RWPE2 (cell line): Measurements from ENCODE around the gene TSPAN17.

Experiments used
- ATAC-seq: fragments of 200-7000 bp; cut with Tn5 transposase; 3 replicates; pipeline ENCODE4 v1.9.1; 2021; ENCODE audit warnings: low read depth
- DNase-seq: peaks from one replicate; pipeline ENCODE4 v3.0.0-alpha.2; 2020; ENCODE audit warnings: low spot score
- H3K27ac ChIP-seq: fragments of 450-650 bp; 2 replicates; pipeline ENCODE4 v1.5.1; 2017; ENCODE audit warnings: mild to moderate bottlenecking; ENCODE audit not compliant: poor library complexity, severe bottlenecking
- H3K27me3 ChIP-seq: fragments of 250-450 bp; sonication (Bioruptor Pico); 2 replicates; pipeline ENCODE4 v1.5.1; 2021; ENCODE audit warnings: mild to moderate bottlenecking, moderate library complexity; ENCODE audit not compliant: insufficient read depth, poor library complexity, severe bottlenecking
- H3K36me3 ChIP-seq: fragments of 250-450 bp; sonication (Bioruptor Pico); 2 replicates; pipeline ENCODE4 v1.5.1; 2020; ENCODE audit warnings: low read depth, mild to moderate bottlenecking, moderate library complexity
- H3K4me1 ChIP-seq: fragments of 250-450 bp; sonication (Bioruptor Pico); 2 replicates; pipeline ENCODE4 v1.5.1; 2021; ENCODE audit warnings: mild to moderate bottlenecking, moderate library complexity; ENCODE audit not compliant: insufficient read depth, poor library complexity, severe bottlenecking
- H3K4me3 ChIP-seq: fragments of 250-450 bp; sonication (Bioruptor Pico); 2 replicates; pipeline ENCODE4 v1.5.1; 2021; ENCODE audit warnings: mild to moderate bottlenecking, moderate library complexity; ENCODE audit not compliant: severe bottlenecking
- H3K9me3 ChIP-seq: fragments of 250-450 bp; sonication (Bioruptor Pico); 2 replicates; pipeline ENCODE4 v1.5.1; 2021; ENCODE audit warnings: mild to moderate bottlenecking, moderate library complexity; ENCODE audit not compliant: severe bottlenecking
- TF ChIP-seq, protein P1 (sequence below): fragments of 450-650 bp; IDR thresholded peaks from one replicate; pipeline ENCODE4 v1.5.1; 2017; ENCODE audit warnings: mild to moderate bottlenecking, moderate library complexity; ENCODE audit not compliant: poor library complexity, severe bottlenecking

Gene TSPAN17

DNA sequence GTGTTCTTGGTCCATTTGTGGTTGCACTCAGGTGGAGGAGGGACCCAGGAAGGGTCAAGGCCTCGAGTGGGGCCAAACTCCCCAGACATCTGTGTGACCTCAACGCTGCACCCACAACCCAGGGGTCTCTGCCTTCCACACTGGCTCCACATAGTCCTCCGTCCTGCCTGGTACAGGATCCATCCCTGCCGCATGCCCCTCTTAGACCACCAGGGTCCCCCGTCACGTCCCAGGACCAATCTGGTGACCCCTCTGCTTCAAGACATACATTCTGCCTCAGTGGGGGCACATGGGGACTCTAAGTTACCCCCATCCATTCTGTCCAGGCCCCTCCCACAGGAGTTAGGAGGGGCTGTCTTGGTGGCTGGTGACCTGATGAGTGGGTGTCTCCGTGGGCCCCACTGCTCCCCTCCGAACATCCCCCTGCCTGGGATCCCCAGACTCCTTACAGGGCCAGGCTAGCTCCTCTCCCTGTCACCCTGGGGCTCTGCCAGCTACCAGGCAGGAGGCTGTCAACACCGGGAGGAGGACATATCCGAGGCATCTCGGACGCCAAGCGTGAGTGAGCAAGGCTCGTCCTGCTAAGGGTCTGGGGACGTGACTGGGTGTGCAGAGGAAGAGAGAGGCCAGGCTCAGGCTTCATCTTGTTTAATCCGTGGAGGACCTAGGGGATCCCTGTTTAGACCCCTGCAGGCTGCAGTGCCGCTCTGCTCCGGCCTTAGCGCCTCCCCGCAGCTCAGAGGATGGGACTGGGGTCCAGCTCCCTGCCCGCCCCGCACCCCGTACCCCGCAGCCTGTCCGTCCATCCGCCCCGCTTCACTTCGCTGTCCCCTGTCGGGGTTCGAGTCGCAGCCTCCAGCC is 32.3 kb downstream of the TSPAN17 start:
- no peaks in the 10 kb centered on the region for H3K9me3 ChIP-seq
- TF ChIP-seq, protein P1, sequence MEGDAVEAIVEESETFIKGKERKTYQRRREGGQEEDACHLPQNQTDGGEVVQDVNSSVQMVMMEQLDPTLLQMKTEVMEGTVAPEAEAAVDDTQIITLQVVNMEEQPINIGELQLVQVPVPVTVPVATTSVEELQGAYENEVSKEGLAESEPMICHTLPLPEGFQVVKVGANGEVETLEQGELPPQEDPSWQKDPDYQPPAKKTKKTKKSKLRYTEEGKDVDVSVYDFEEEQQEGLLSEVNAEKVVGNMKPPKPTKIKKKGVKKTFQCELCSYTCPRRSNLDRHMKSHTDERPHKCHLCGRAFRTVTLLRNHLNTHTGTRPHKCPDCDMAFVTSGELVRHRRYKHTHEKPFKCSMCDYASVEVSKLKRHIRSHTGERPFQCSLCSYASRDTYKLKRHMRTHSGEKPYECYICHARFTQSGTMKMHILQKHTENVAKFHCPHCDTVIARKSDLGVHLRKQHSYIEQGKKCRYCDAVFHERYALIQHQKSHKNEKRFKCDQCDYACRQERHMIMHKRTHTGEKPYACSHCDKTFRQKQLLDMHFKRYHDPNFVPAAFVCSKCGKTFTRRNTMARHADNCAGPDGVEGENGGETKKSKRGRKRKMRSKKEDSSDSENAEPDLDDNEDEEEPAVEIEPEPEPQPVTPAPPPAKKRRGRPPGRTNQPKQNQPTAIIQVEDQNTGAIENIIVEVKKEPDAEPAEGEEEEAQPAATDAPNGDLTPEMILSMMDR, result no peak
- H3K4me1 ChIP-seq, result no peaks in the 10 kb centered on the region
- H3K27me3 ChIP-seq, result peaks cover 61% of the 10 kb centered on the region
- no peak overlapping the region for H3K27ac ChIP-seq
- H3K36me3 ChIP-seq, result no peaks in the 10 kb centered on the region
- DNase-seq (no peak), ATAC-seq (no peak)
- no peak overlapping the region for H3K4me3 ChIP-seq

DNA sequence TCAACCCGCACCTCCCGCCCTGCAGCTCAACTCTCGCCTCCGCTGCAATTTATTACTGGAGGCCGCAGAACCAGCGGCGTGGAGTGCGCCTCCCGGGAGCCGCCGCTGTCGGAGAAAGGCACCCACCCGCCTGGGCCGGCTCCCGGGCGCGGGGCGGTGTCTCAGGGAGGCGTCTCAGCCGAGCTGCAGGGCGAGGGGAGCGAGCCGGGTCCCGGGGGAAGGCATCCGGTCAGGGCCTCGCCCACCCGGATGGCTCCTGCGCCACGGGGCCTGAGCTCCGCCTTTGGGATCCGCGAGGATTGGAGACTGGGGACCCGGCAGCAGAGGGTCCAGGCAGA is 32.9 kb downstream of the TSPAN17 start:
- no peak for ATAC-seq
- no peak for DNase-seq
- no peaks in the 10 kb centered on the region for H3K36me3 ChIP-seq
- no peak overlapping the region for H3K27ac ChIP-seq
- H3K27me3 ChIP-seq, result peaks cover 64% of the 10 kb centered on the region
- no peak overlapping the region for H3K4me3 ChIP-seq
- TF ChIP-seq, protein P1, result no peak
- H3K4me1 ChIP-seq, result no peaks in the 10 kb centered on the region
- H3K9me3 ChIP-seq, result no peaks in the 10 kb centered on the region

DNA sequence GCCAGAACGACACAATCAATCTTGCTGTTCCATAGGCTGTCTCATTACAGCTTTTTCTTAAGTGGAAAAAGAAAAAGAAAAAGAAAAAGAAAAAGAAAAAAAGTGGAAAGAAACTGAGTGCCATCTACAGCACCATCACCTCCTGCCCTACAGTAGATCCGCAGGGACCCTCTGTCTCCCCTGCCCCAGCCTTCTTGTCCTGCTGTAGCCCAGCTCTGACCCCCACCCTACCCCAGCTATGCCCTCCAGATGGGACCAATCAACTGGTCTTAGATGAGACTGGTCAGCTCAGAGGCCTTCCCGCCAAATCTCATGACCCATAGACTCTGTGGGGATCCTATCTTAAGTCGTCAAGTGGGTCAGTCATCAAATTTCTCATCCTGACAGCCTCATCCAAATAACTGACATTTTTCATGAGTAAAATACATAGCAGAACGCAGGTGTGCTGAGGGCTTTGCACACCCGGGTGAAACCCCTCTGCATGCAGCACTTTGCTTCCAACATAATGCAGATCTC is 34.8 kb downstream of the TSPAN17 start:
- Histone ChIP-seq H3K27ac (no peak overlapping the region), H3K36me3 (no peaks in the 10 kb centered on the region), H3K4me3 (no peak overlapping the region), H3K9me3 (peaks cover 2% of the 10 kb centered on the region), H3K27me3 (peaks cover 79% of the 10 kb centered on the region), H3K4me1 (no peaks in the 10 kb centered on the region)
- ATAC-seq, result no peak
- TF ChIP-seq, protein P1, result no peak
- DNase-seq, result no peak

DNA sequence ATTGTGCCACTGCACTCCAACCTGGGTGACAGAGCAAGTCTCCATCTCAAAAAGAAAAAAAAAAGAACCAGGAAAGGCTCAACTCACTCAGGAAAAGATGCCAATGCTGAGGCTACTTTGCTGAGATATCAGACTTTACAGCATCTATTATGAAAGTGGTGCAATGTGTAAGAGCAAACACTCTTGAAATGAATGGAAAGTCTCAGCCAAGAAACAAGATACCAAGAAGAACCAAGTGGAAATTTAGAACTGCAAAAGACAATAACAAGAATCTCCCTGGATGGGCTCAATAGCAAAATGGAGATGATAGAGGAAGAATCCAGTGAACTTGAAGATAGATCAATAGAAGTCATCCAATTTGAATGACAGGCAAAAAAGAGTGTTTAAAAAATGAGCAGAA is 37.7 kb downstream of the TSPAN17 start:
- DNase-seq, result no peak
- H3K4me3 ChIP-seq, result no peak overlapping the region
- no peak overlapping the region for H3K27ac ChIP-seq
- H3K27me3 ChIP-seq, result peaks cover 64% of the 10 kb centered on the region
- no peak for ATAC-seq
- TF ChIP-seq, protein P1, result no peak
- H3K4me1 ChIP-seq, result no peaks in the 10 kb centered on the region
- peaks cover 2% of the 10 kb centered on the region for H3K9me3 ChIP-seq
- no peaks in the 10 kb centered on the region for H3K36me3 ChIP-seq

DNA sequence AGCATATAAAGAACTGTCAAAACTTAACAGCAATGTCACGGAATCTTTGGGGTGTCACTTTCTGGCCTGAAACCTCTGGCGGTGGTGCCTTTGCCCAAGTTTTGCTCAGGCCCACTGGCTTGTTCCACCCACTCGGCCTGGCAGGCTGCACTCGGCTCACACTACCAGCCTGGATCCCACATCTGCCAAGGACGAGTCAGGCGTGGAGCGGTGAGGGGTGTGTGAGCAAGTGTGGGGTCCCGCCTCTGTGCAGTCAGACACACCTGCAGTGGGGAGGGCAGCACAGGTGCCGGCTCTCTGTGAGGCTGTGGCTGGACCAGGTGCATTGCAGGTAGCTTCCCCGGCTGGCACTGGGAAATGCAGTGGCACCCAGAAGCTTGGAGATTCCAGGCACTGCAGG is 40.0 kb downstream of the TSPAN17 start:
- peaks cover 47% of the 10 kb centered on the region for H3K27me3 ChIP-seq
- H3K9me3 ChIP-seq, result peaks cover 2% of the 10 kb centered on the region
- no peak for ATAC-seq
- H3K4me3 ChIP-seq, result no peak overlapping the region
- H3K4me1 ChIP-seq, result no peaks in the 10 kb centered on the region
- no peak overlapping the region for H3K27ac ChIP-seq
- H3K36me3 ChIP-seq, result no peaks in the 10 kb centered on the region
- DNase-seq, result no peak
- TF ChIP-seq, protein P1, result no peak
